NT2/D1 (cell line): ENCODE results near the gene NUDT19.

Experiments used
- DNase-seq: peaks from one replicate; pipeline ENCODE4 v3.0.0-alpha.2; 2011; ENCODE audit warnings: low read depth, low spot score
- H3K27me3 ChIP-seq: 2 replicates; pipeline ENCODE4 v1.6.0; 2011; ENCODE audit warnings: mild to moderate bottlenecking; ENCODE audit not compliant: insufficient read length, insufficient read depth
- H3K36me3 ChIP-seq: 2 replicates; pipeline ENCODE4 v1.6.1; 2011; ENCODE audit warnings: mild to moderate bottlenecking, low read length, mixed read lengths; ENCODE audit not compliant: insufficient read depth, insufficient read length
- H3K4me1 ChIP-seq: 2 replicates; pipeline ENCODE4 v1.5.1; 2011; ENCODE audit not compliant: insufficient read depth, insufficient read length
- H3K4me3 ChIP-seq: 2 replicates; pipeline ENCODE4 v1.5.1; 2011; ENCODE audit warnings: low read depth; ENCODE audit not compliant: insufficient read length
- H3K9ac ChIP-seq: 2 replicates; pipeline ENCODE4 v1.6.0; 2011; ENCODE audit warnings: low read depth; ENCODE audit not compliant: insufficient read length
- H3K9me3 ChIP-seq: 2 replicates; pipeline ENCODE4 v1.5.1; 2011; ENCODE audit warnings: mild to moderate bottlenecking, low read length; ENCODE audit not compliant: insufficient read depth
- SUZ12 ChIP-seq: IDR thresholded peaks from 2 replicates; pipeline ENCODE4 v1.6.1; 2011; ENCODE audit not compliant: insufficient read length, insufficient read depth; ENCODE audit errors: extremely low read depth
- YY1 ChIP-seq: IDR thresholded peaks from 2 replicates; pipeline ENCODE4 v1.6.1; 2011; ENCODE audit not compliant: insufficient read length, insufficient read depth
- ZNF274 ChIP-seq: IDR thresholded peaks from 2 replicates; pipeline ENCODE4 v1.6.1; 2011; ENCODE audit warnings: mild to moderate bottlenecking, low read depth, low read length

NUDT19 gene

GRCh38 chr19:32676186-32676894 is 15.3 kb upstream of the NUDT19 start:
- TF ChIP-seq ZNF274, result no peak
- TF ChIP-seq YY1, result no peak
- TF ChIP-seq SUZ12, result peak; percentile 78
- H3K4me3 ChIP-seq, result peak overlapping the region; percentile 50
- H3K9me3 ChIP-seq, result no peaks in the 10 kb centered on the region
- peaks cover 35% of the 10 kb centered on the region for H3K27me3 ChIP-seq
- peaks cover 8% of the 10 kb centered on the region for H3K36me3 ChIP-seq
- peaks cover 5% of the 10 kb centered on the region for H3K4me1 ChIP-seq
- no peak for DNase-seq
- H3K9ac ChIP-seq, result peak overlapping the region; percentile 64

- H3K9ac ChIP-seq, result peak overlapping the region; percentile 64
- peaks cover 8% of the 10 kb centered on the region for H3K36me3 ChIP-seq
- no peaks in the 10 kb centered on the region for H3K9me3 ChIP-seq
- peaks cover 5% of the 10 kb centered on the region for H3K4me1 ChIP-seq
- peak overlapping the region; percentile 50 for H3K4me3 ChIP-seq
- TF ChIP-seq SUZ12 (no peak), ZNF274 (no peak), YY1 (no peak)
- H3K27me3 ChIP-seq, result peaks cover 35% of the 10 kb centered on the region
- DNase-seq, result no peak
These were observed 14.7 kb upstream of the NUDT19 start for GRCh38 chr19:32676895-32677359.

GRCh38 chr19:32677657-32678056 is 14.0 kb upstream of the NUDT19 start:
- peaks cover 6% of the 10 kb centered on the region for H3K36me3 ChIP-seq
- no peak for DNase-seq
- no peak overlapping the region for H3K9ac ChIP-seq
- H3K27me3 ChIP-seq, result peaks cover 35% of the 10 kb centered on the region
- no peak for TF ChIP-seq SUZ12
- no peak for TF ChIP-seq YY1
- no peak for TF ChIP-seq ZNF274
- H3K4me1 ChIP-seq, result peaks cover 5% of the 10 kb centered on the region
- no peaks in the 10 kb centered on the region for H3K9me3 ChIP-seq
- H3K4me3 ChIP-seq, result no peak overlapping the region

- H3K9me3 ChIP-seq, result no peaks in the 10 kb centered on the region
- H3K27me3 ChIP-seq, result peaks cover 23% of the 10 kb centered on the region
- no peaks in the 10 kb centered on the region for H3K36me3 ChIP-seq
- no peak overlapping the region for H3K4me3 ChIP-seq
- no peak for DNase-seq
- H3K9ac ChIP-seq, result no peak overlapping the region
- peaks cover 5% of the 10 kb centered on the region for H3K4me1 ChIP-seq
- no peak for TF ChIP-seq YY1
These were observed 10.6 kb upstream of the NUDT19 start for GRCh38 chr19:32680986-32681385.

DNA sequence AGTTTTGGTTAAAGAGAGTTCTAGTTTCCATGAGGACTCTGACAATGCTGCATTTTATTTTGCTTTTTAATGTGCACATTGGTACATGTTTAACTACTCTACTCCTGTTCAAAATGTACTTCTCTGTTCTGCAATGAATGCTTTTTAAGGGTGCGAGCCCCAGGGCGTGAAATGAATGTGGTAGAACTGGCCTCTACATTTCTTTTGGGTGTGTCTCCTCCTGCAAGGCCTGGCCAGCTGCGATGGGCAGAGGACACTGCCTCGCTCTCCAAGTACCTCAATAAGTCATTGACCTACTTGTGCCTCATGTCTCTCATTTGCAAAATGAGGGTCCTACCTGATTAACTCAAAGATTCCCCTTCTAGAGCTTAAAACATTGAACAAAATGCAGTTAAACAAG is 9.3 kb upstream of the NUDT19 start:
- no peak for DNase-seq
- Histone ChIP-seq H3K4me3 (no peak overlapping the region), H3K4me1 (no peaks in the 10 kb centered on the region), H3K36me3 (no peaks in the 10 kb centered on the region), H3K9ac (no peak overlapping the region), H3K9me3 (no peaks in the 10 kb centered on the region), H3K27me3 (peaks cover 10% of the 10 kb centered on the region)
- TF ChIP-seq YY1 (no peak), ZNF274 (no peak)

GRCh38 chr19:32686847-32687475 is 4.7 kb upstream of the NUDT19 start:
- DNase-seq, result no peak
- no peaks in the 10 kb centered on the region for H3K9me3 ChIP-seq
- H3K4me1 ChIP-seq, result peaks cover 2% of the 10 kb centered on the region
- H3K27me3 ChIP-seq, result peaks cover 6% of the 10 kb centered on the region
- no peaks in the 10 kb centered on the region for H3K36me3 ChIP-seq
- H3K4me3 ChIP-seq, result no peak overlapping the region
- TF ChIP-seq SUZ12 (no peak), YY1 (no peak), ZNF274 (no peak)
- no peak overlapping the region for H3K9ac ChIP-seq

GRCh38 chr19:32687681-32688080 is 3.9 kb upstream of the NUDT19 start:
- TF ChIP-seq ZNF274 (no peak), YY1 (no peak), SUZ12 (no peak)
- Histone ChIP-seq H3K4me3 (no peak overlapping the region), H3K27me3 (peaks cover 13% of the 10 kb centered on the region), H3K9ac (no peak overlapping the region), H3K36me3 (no peaks in the 10 kb centered on the region), H3K9me3 (no peaks in the 10 kb centered on the region), H3K4me1 (peaks cover 4% of the 10 kb centered on the region)
- DNase-seq, result no peak
